Natural killer cell (primary cell): Measurements from ENCODE around the gene ANK3. TPM values are rescaled to one million over a fixed set of nuclear protein-coding genes. Genes with fewer than 3 reads are reported as not detected.

Experiments
- ATAC-seq, 3 donors: fragments of 150-1000 bp in 2 of 3; fragments of 200-7000 bp in 1 of 3; cut with Tn5 transposase; 1 replicate in 1 of 3; 2 replicates in 2 of 3; pipeline ENCODE4 v1.10.0; 2021; ENCODE audit warnings: mild to moderate bottlenecking in 2 of 3, moderate library complexity in 2 of 3
- DNase-seq, 2 donors: peaks; one replicate each; pipeline versions ENCODE4 v3.0.0 to v3.0.0-alpha.2; 2013 to 2021; ENCODE audit warnings: mixed read lengths in 1 of 2
- H3K27ac ChIP-seq: one replicate; pipeline ENCODE4 v1.5.1; 2013; ENCODE audit warnings: mild to moderate bottlenecking, low read length
- H3K27me3 ChIP-seq: one replicate; pipeline ENCODE4 v1.6.1; 2013; ENCODE audit warnings: low read length; ENCODE audit not compliant: control insufficient read depth, insufficient read depth
- H3K36me3 ChIP-seq: one replicate; pipeline ENCODE4 v1.6.1; 2013; ENCODE audit warnings: low read length; ENCODE audit not compliant: control insufficient read depth, insufficient read depth
- H3K4me1 ChIP-seq: one replicate; pipeline ENCODE4 v1.6.1; 2013; ENCODE audit warnings: low read length; ENCODE audit not compliant: control insufficient read depth, insufficient read depth
- H3K4me3 ChIP-seq: one replicate; pipeline ENCODE4 v1.5.1; 2013; ENCODE audit warnings: low read length
- H3K9me3 ChIP-seq: one replicate; pipeline ENCODE4 v1.6.1; 2013; ENCODE audit warnings: low read length; ENCODE audit not compliant: control insufficient read depth, insufficient read depth
- H3K27ac Mint-ChIP-seq, 2 donors: one replicate each; pipeline ENCODE4 v1.8.0; 2022; ENCODE audit warnings: mild to moderate bottlenecking in 2 of 2, mixed read lengths in 2 of 2, moderate library complexity in 1 of 2
- H3K27me3 Mint-ChIP-seq, 2 donors: one replicate each; pipeline ENCODE4 v1.8.0; 2022; ENCODE audit warnings: low read depth in 2 of 2, mixed read lengths in 2 of 2
- H3K36me3 Mint-ChIP-seq: one replicate; pipeline ENCODE4 v1.8.0; 2022; ENCODE audit warnings: mixed read lengths
- H3K4me1 Mint-ChIP-seq, 2 donors: one replicate each; pipeline ENCODE4 v1.8.0; 2022; ENCODE audit warnings: mixed read lengths in 2 of 2
- H3K4me3 Mint-ChIP-seq: one replicate; pipeline ENCODE4 v1.8.0; 2022; ENCODE audit warnings: mild to moderate bottlenecking, moderate library complexity, mixed read lengths
- H3K9me3 Mint-ChIP-seq, 2 donors: one replicate each; pipeline ENCODE4 v1.8.0; 2022; ENCODE audit warnings: mixed read lengths in 2 of 2
- CTCF ChIP-seq: fragments of 200-600 bp; IDR thresholded peaks from one replicate; pipeline ENCODE4 v1.8.0; 2022; ENCODE audit warnings: antibody characterized with exemption
- WGBS: methylation state at CpG from one replicate; pipeline ENCODE4 v1.1.7; 2013; ENCODE audit warnings: missing lambda C conversion rate; ENCODE audit not compliant: insufficient coverage; 5-methylcytosine and 5-hydroxymethylcytosine counted together
- intact Hi-C: fragments of 100-400 bp; cut with micrococcal nuclease; formaldehyde crosslinking; loops from one replicate; pipeline ENCODE4 v1.14.2; 2022
- total RNA-seq, 4 donors: library from RNA; stranded (reverse); fragments of 120-200 nt in 1 of 4; gene quantifications; one replicate each; pipeline versions ENCODE4 v1.2.3 to v1.2.4, GENCODE V29; 2013 to 2022

The ANK3 gene
- total RNA-seq, 3 donors from 2014 or later (not counting 1 experiment from before 2014, with no cell fraction given): 4.4 to 12.9 (median 11.4) TPM

GRCh38 chr10:60403168-60403873 lies 13.6 kb upstream of the ANK3 start:
- no peaks in the 10 kb centered on the region for H3K9me3 Mint-ChIP-seq
- DNase-seq (no peak), ATAC-seq (no peak)
- H3K36me3 ChIP-seq: no peaks in the 10 kb centered on the region
- H3K27ac ChIP-seq: no peak overlapping the region
- no peaks in the 10 kb centered on the region for H3K4me1 ChIP-seq
- 89% methylated on average over 5 of the region's 8 CpGs for WGBS
- H3K36me3 Mint-ChIP-seq: no peaks in the 10 kb centered on the region
- no peak overlapping the region for H3K4me3 ChIP-seq
- intact Hi-C loops: no loop called here
- H3K27me3 Mint-ChIP-seq: no peaks in the 10 kb centered on the region
- no peaks in the 10 kb centered on the region for H3K4me1 Mint-ChIP-seq
- no peaks in the 10 kb centered on the region for H3K9me3 ChIP-seq
- no peaks in the 10 kb centered on the region for H3K27me3 ChIP-seq
- H3K4me3 Mint-ChIP-seq: no peak overlapping the region
- H3K27ac Mint-ChIP-seq: no peak overlapping the region
- TF ChIP-seq CTCF: no peak

GRCh38 chr10:60400366-60400765 lies 10.7 kb upstream of the ANK3 start:
- TF ChIP-seq CTCF: no peak
- Histone ChIP-seq H3K36me3 (no peaks in the 10 kb centered on the region), H3K27me3 (no peaks in the 10 kb centered on the region), H3K4me3 (no peak overlapping the region), H3K27ac (no peak overlapping the region), H3K4me1 (no peaks in the 10 kb centered on the region), H3K9me3 (no peaks in the 10 kb centered on the region)
- DNase-seq: no peak
- ATAC-seq: no peak
- H3K27ac Mint-ChIP-seq: no peak overlapping the region
- intact Hi-C loops: no loop called here
- H3K36me3 Mint-ChIP-seq: no peaks in the 10 kb centered on the region
- no peaks in the 10 kb centered on the region for H3K4me1 Mint-ChIP-seq
- H3K4me3 Mint-ChIP-seq: no peak overlapping the region
- no peaks in the 10 kb centered on the region for H3K9me3 Mint-ChIP-seq
- peaks cover 0 to 5% of the 10 kb centered on the region in 2 donors for H3K27me3 Mint-ChIP-seq

GRCh38 chr10:60399328-60399727 lies 9.7 kb upstream of the ANK3 start:
- no peak overlapping the region for H3K27ac ChIP-seq
- H3K4me3 ChIP-seq: no peak overlapping the region
- no peak overlapping the region for H3K27ac Mint-ChIP-seq
- TF ChIP-seq CTCF: no peak
- DNase-seq (no peak), ATAC-seq (no peak)
- no peaks in the 10 kb centered on the region for H3K36me3 Mint-ChIP-seq
- WGBS: 93% methylated on average over 8 of the region's 8 CpGs
- H3K27me3 ChIP-seq: no peaks in the 10 kb centered on the region
- H3K4me1 ChIP-seq: peaks cover 4% of the 10 kb centered on the region
- H3K4me3 Mint-ChIP-seq: no peak overlapping the region
- no peaks in the 10 kb centered on the region for H3K36me3 ChIP-seq
- intact Hi-C loops: no loop called here
- peaks cover 0 to 5% of the 10 kb centered on the region in 2 donors for H3K27me3 Mint-ChIP-seq
- H3K9me3 ChIP-seq: no peaks in the 10 kb centered on the region
- H3K4me1 Mint-ChIP-seq: peaks cover 0 to 3% of the 10 kb centered on the region in 2 donors
- H3K9me3 Mint-ChIP-seq: no peaks in the 10 kb centered on the region

- WGBS: no CpG with 5 or more reads among the region's 2 CpGs
- H3K4me1 Mint-ChIP-seq: peaks cover 0 to 5% of the 10 kb centered on the region in 2 donors
Measured at GRCh38 chr10:60397792-60398191, 8.1 kb upstream of the ANK3 start.

More at GRCh38 chr10:60397792-60398191, 8.1 kb upstream of the ANK3 start:
- Mint-ChIP-seq H3K27me3 (peaks cover 0 to 5% of the 10 kb centered on the region in 2 donors), H3K9me3 (no peaks in the 10 kb centered on the region), H3K27ac (no peak overlapping the region), H3K36me3 (no peaks in the 10 kb centered on the region), H3K4me3 (no peak overlapping the region)
- TF ChIP-seq CTCF: no peak
- no peaks in the 10 kb centered on the region for H3K9me3 ChIP-seq
- no peak overlapping the region for H3K27ac ChIP-seq
- intact Hi-C loops: no loop called here
- no peaks in the 10 kb centered on the region for H3K27me3 ChIP-seq
- ATAC-seq (no peak), DNase-seq (no peak)
- H3K4me1 ChIP-seq: peaks cover 5% of the 10 kb centered on the region
- H3K4me3 ChIP-seq: no peak overlapping the region
- H3K36me3 ChIP-seq: no peaks in the 10 kb centered on the region
